ENCODE results near the gene UBE2E2. TPM values are rescaled to one million over a fixed set of nuclear protein-coding genes. Genes with fewer than 3 reads are reported as not detected.

Gene UBE2E2
- polyA plus RNA-seq, 1 donor from 2014 or later: 19.8 TPM

DNA sequence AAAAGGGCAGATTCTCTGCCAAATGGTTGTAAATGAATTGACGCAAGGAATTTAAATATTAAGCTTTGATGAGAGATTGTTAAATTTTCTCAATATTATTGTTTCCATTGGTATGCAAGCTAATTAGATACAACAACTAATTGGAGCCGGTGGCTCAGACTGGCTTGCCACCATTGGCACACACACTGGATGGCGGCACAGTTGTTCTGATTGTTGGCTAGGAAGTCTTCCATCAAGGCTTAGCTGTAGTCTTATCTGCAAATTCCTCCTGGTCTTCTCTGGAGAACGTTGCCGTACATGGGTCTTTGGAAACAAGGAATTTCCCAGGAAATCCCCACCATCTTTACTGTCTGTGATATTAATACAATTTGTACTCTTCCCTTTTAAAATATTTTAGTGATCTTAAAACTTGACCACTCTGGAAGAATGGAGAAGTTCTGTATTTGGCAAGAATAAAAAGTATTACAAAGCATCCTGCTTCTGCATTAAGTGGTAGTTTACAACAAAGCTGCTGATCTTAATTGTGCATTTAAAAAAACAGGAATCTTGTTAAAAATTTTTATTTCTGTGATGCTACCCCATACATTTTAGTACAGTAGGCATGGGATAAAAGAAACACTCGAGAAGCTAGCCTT lies 126.5 kb downstream of the UBE2E2 start:
- Histone ChIP-seq H3K27ac (ENCODE audit: low read length) (no peak overlapping the region), H3K36me3 (ENCODE audit: insufficient read depth, low read length) (no peaks in the 10 kb centered on the region), H4K20me1 (ENCODE audit: insufficient read depth) (no peaks in the 10 kb centered on the region), H3K9me2 (ENCODE audit: insufficient read depth, low read length) (no peaks in the 10 kb centered on the region), H3K9me3 (ENCODE audit: low read length) (no peaks in the 10 kb centered on the region), H3K9ac (ENCODE audit: low read length) (no peak overlapping the region), H3K79me2 (replicated peaks; ENCODE audit: insufficient read depth, low read length) (no peaks in the 10 kb centered on the region), H3K27me3 (ENCODE audit: insufficient read depth, low read depth, low read length) (no peaks in the 10 kb centered on the region), H2AFZ (ENCODE audit: low read depth, low read length) (no peak overlapping the region), H3K4me3 (ENCODE audit: low read length) (no peak overlapping the region), H3K4me2 (ENCODE audit: low read length) (no peak overlapping the region), H3F3A (ENCODE audit: insufficient read depth, low read length, poor library complexity, severe bottlenecking) (no peaks in the 10 kb centered on the region)
- no peak for TF ChIP-seq SMC3 (conservative IDR thresholded peaks at IDR 0.05; ENCODE audit: poor library complexity)
- TF ChIP-seq EZH2 (IDR thresholded peaks at IDR 0.05; ENCODE audit: borderline replicate concordance, insufficient read depth, low read length, poor library complexity, severe bottlenecking): no peak
- TF ChIP-seq CTCF (IDR thresholded peaks at IDR 0.05; ENCODE audit: poor library complexity, severe bottlenecking): no peak
- no peak for TF ChIP-seq EP300 (conservative IDR thresholded peaks at IDR 0.05; ENCODE audit: poor library complexity, severe bottlenecking)
- no peak for TF ChIP-seq REST (IDR thresholded peaks at IDR 0.05; ENCODE audit: borderline replicate concordance)
- no peak for TF ChIP-seq TAF1 (IDR thresholded peaks at IDR 0.05; ENCODE audit: low read depth)
- TF ChIP-seq RAD21 (conservative IDR thresholded peaks at IDR 0.05): no peak
- no peak for TF ChIP-seq POLR2AphosphoS5 (IDR thresholded peaks at IDR 0.05)
- no peak for TF ChIP-seq MXI1 (conservative IDR thresholded peaks at IDR 0.05; ENCODE audit: poor library complexity, severe bottlenecking)

DNA sequence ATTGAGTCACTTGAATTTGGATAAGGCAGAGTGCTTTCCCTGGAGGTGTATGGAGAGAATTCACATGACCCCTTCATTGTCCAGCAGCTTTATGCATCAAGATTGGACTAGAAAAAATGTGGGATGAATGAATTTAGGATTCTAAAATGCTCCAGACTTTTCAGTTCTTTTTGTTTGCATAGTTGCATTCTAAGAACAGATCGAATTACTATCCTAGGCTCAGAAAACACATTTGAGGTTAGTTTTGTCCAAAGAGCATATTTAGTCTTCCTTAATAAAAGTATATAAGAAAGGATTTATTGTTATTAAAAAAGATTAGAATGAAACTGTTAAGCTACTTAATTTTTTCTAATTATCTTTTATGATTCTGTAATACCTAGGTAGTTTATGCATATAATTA lies 127.4 kb downstream of the UBE2E2 start:
- TF ChIP-seq CTCF (IDR thresholded peaks at IDR 0.05; ENCODE audit: poor library complexity, severe bottlenecking): no peak
- TF ChIP-seq RAD21 (conservative IDR thresholded peaks at IDR 0.05): no peak
- TF ChIP-seq REST (IDR thresholded peaks at IDR 0.05; ENCODE audit: borderline replicate concordance): no peak
- no peak for TF ChIP-seq POLR2AphosphoS5 (IDR thresholded peaks at IDR 0.05)
- no peak for TF ChIP-seq EP300 (conservative IDR thresholded peaks at IDR 0.05; ENCODE audit: poor library complexity, severe bottlenecking)
- no peak for TF ChIP-seq MXI1 (conservative IDR thresholded peaks at IDR 0.05; ENCODE audit: poor library complexity, severe bottlenecking)
- H3K36me3 ChIP-seq (ENCODE audit: insufficient read depth, low read length): no peaks in the 10 kb centered on the region
- H3K27me3 ChIP-seq (ENCODE audit: insufficient read depth, low read depth, low read length): no peaks in the 10 kb centered on the region
- H4K20me1 ChIP-seq (ENCODE audit: insufficient read depth): no peaks in the 10 kb centered on the region
- no peak overlapping the region for H2AFZ ChIP-seq (ENCODE audit: low read depth, low read length)
- no peak overlapping the region for H3K4me3 ChIP-seq (ENCODE audit: low read length)
- H3F3A ChIP-seq (ENCODE audit: insufficient read depth, low read length, poor library complexity, severe bottlenecking): no peaks in the 10 kb centered on the region
- no peak overlapping the region for H3K4me2 ChIP-seq (ENCODE audit: low read length)
- no peaks in the 10 kb centered on the region for H3K9me3 ChIP-seq (ENCODE audit: low read length)
- no peaks in the 10 kb centered on the region for H3K9me2 ChIP-seq (ENCODE audit: insufficient read depth, low read length)
- no peak overlapping the region for H3K27ac ChIP-seq (ENCODE audit: low read length)
- no peak overlapping the region for H3K9ac ChIP-seq (ENCODE audit: low read length)
- H3K79me2 ChIP-seq (replicated peaks; ENCODE audit: insufficient read depth, low read length): no peaks in the 10 kb centered on the region
